T-helper 9 cell (primary cell): ENCODE measurements around the gene NOX3.
"Not testable (repeated sequence)": the region's sequence is repeated elsewhere in the genome, so short reads cannot be mapped to it uniquely, and the experiment has no call there.

Experiments
- DNase-seq: peaks from one replicate; pipeline ENCODE4 v3.0.0-alpha.2; 2020

NOX3 gene

GRCh38 chr6:155466539-155466938, 10.9 kb upstream of the NOX3 start:
- no peak for DNase-seq

- no peak for DNase-seq
Observed at GRCh38 chr6:155461556-155461955, 5.9 kb upstream of the NOX3 start.

GRCh38 chr6:155454471-155454870, 1.2 kb downstream of the NOX3 start:
- DNase-seq, result no peak

- DNase-seq, result no peak
Observed at GRCh38 chr6:155454008-155454407, 1.6 kb downstream of the NOX3 start.

GRCh38 chr6:155452576-155452975, 3.1 kb downstream of the NOX3 start:
- no peak for DNase-seq

GRCh38 chr6:155451530-155451929, 4.1 kb downstream of the NOX3 start:
- DNase-seq, result not testable (repeated sequence)

GRCh38 chr6:155450240-155450581, 5.4 kb downstream of the NOX3 start:
- DNase-seq, result no peak

- no peak for DNase-seq
Observed at GRCh38 chr6:155449450-155450239, 6.0 kb downstream of the NOX3 start.

- no peak for DNase-seq
Observed at GRCh38 chr6:155448668-155449449, 6.8 kb downstream of the NOX3 start.

- no peak for DNase-seq
Observed at GRCh38 chr6:155447949-155448348, 7.7 kb downstream of the NOX3 start.

- DNase-seq, result no peak
Observed at GRCh38 chr6:155444952-155445903, 10.4 kb downstream of the NOX3 start.

GRCh38 chr6:155444120-155444917, 11.3 kb downstream of the NOX3 start:
- DNase-seq, result no peak

GRCh38 chr6:155443168-155443567, 12.5 kb downstream of the NOX3 start:
- no peak for DNase-seq

GRCh38 chr6:155442562-155442961, 13.1 kb downstream of the NOX3 start:
- no peak for DNase-seq

GRCh38 chr6:155441112-155441465, 14.6 kb downstream of the NOX3 start:
- DNase-seq, result no peak

GRCh38 chr6:155440398-155441111, 15.1 kb downstream of the NOX3 start:
- DNase-seq, result no peak

GRCh38 chr6:155439376-155439775, 16.3 kb downstream of the NOX3 start:
- DNase-seq, result no peak

- DNase-seq, result no peak
Observed at GRCh38 chr6:155436981-155437749, 18.5 kb downstream of the NOX3 start.

GRCh38 chr6:155434829-155435423, 20.7 kb downstream of the NOX3 start:
- no peak for DNase-seq

GRCh38 chr6:155434096-155434495, 21.5 kb downstream of the NOX3 start:
- no peak for DNase-seq
